Measurements from ENCODE around the gene GPX3.

GRCh38 chr5:151070449-151070848 is 50.1 kb downstream of the GPX3 start:
- TF ChIP-seq CTCF (IDR thresholded peaks at IDR 0.05) (no peak), POLR2AphosphoS5 (IDR thresholded peaks at IDR 0.05) (no peak), EP300 (IDR thresholded peaks at IDR 0.05) (no peak)

Measured in gastroesophageal sphincter (tissue), 3 donors.